Measurements from ENCODE around the gene COA8.

Gene COA8

GRCh38 chr14:103625356-103626095 is 62.8 kb downstream of the COA8 start:
- DNase-seq (ENCODE audit: insufficient read length, low spot score), result no peak
- no peak for TF ChIP-seq CTCF (IDR thresholded peaks at IDR 0.05; ENCODE audit: insufficient read depth, missing control alignments)
- no peak for FAIRE-seq

- DNase-seq (ENCODE audit: insufficient read length, low spot score) (no peak), FAIRE-seq (no peak)
Measured at GRCh38 chr14:103626146-103626850, 63.5 kb downstream of the COA8 start.

GRCh38 chr14:103627073-103628025 is 64.6 kb downstream of the COA8 start:
- FAIRE-seq, result no peak
- TF ChIP-seq CTCF (IDR thresholded peaks at IDR 0.05; ENCODE audit: insufficient read depth, missing control alignments), result no peak
- no peak for DNase-seq (ENCODE audit: insufficient read length, low spot score)

More at GRCh38 chr14:103626146-103626850, 63.5 kb downstream of the COA8 start:
- no peak for TF ChIP-seq CTCF (IDR thresholded peaks at IDR 0.05; ENCODE audit: insufficient read depth, missing control alignments)

GRCh38 chr14:103628221-103628683 is 65.5 kb downstream of the COA8 start:
- DNase-seq (ENCODE audit: insufficient read length, low spot score) (no peak), FAIRE-seq (no peak)
- no peak for TF ChIP-seq CTCF (IDR thresholded peaks at IDR 0.05; ENCODE audit: insufficient read depth, missing control alignments)

GRCh38 chr14:103628684-103629502 is 66.1 kb downstream of the COA8 start, which contains the start of gene KLC1:
Gene KLC1 (plus strand): TSS chr14:103629211. CDS start chr14:103654565, 25,354 bp downstream.
- no peak for FAIRE-seq
- no peak for TF ChIP-seq CTCF (IDR thresholded peaks at IDR 0.05; ENCODE audit: insufficient read depth, missing control alignments)
- DNase-seq (ENCODE audit: insufficient read length, low spot score), result peak; percentile 67

- DNase-seq (ENCODE audit: insufficient read length, low spot score), result no peak
- FAIRE-seq, result no peak
- no peak for TF ChIP-seq CTCF (IDR thresholded peaks at IDR 0.05; ENCODE audit: insufficient read depth, missing control alignments)
Measured at GRCh38 chr14:103629503-103630121, 66.9 kb downstream of the COA8 start.

Data from D721Med (cell line).